GM12865 (cell line): ENCODE data around the gene EFCAB12.
A peak's percentile ranks its signal among the peaks of the same experiment; 100 is the strongest.
"Not testable (repeated sequence)": the region's sequence is repeated elsewhere in the genome, so short reads cannot be mapped to it uniquely, and the experiment has no call there.

Source experiments
- DNase-seq: peaks from one replicate; pipeline ENCODE4 v3.0.0; 2010; ENCODE audit warnings: low read depth
- H3K4me3 ChIP-seq: 2 replicates; pipeline ENCODE4 v1.5.1; 2011; ENCODE audit warnings: mild to moderate bottlenecking, low read depth, low read length, control low read depth
- TF ChIP-seq, protein P1 (sequence below): IDR thresholded peaks from 2 replicates; pipeline ENCODE4 v1.5.1; 2011; ENCODE audit warnings: low read length, control low read depth, low read depth, inconsistent platforms; ENCODE audit not compliant: insufficient read depth; ENCODE audit errors: missing control alignments

Gene EFCAB12

DNA sequence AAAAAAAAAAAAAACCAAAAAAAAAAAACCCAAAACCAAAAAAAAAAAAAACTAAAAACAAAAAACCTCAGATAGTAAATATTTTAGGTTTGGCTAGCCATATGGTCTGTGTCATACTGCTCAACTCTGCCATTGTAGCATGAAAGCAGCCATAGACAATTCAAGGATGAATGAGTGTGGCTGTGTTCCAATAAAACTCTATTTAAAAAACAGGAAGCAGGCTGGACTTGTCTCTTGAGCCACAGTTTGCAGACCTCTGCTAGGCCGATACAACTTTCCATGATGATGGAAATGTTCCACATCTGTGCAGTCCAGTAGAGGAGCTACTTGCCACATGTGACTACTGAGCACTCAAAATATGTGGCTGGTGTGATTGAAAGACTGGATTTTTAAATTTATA lies 11.1 kb downstream of the EFCAB12 start:
- no peak overlapping the region for H3K4me3 ChIP-seq
- TF ChIP-seq, protein P1, sequence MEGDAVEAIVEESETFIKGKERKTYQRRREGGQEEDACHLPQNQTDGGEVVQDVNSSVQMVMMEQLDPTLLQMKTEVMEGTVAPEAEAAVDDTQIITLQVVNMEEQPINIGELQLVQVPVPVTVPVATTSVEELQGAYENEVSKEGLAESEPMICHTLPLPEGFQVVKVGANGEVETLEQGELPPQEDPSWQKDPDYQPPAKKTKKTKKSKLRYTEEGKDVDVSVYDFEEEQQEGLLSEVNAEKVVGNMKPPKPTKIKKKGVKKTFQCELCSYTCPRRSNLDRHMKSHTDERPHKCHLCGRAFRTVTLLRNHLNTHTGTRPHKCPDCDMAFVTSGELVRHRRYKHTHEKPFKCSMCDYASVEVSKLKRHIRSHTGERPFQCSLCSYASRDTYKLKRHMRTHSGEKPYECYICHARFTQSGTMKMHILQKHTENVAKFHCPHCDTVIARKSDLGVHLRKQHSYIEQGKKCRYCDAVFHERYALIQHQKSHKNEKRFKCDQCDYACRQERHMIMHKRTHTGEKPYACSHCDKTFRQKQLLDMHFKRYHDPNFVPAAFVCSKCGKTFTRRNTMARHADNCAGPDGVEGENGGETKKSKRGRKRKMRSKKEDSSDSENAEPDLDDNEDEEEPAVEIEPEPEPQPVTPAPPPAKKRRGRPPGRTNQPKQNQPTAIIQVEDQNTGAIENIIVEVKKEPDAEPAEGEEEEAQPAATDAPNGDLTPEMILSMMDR, result no peak
- no peak for DNase-seq

DNA sequence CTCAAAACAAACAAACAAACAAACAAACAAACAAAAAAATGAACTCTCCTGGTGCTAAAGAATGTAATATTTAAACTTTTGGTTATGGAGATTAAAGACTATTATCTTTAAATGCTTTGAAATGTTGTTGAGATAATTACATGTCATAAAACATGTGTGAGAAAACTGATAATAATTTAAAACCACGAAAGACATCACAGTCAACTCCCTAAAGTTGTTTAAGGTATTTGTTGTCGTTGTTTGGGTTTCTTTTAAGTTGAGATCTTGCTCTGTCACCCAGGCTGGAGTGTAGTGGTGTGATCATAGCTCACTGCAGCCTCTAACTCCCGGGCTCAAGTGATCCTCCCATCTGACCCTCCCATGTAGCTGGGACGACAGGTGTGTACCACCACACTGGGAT lies 12.0 kb downstream of the EFCAB12 start:
- TF ChIP-seq, protein P1, result no peak
- DNase-seq, result no peak
- H3K4me3 ChIP-seq, result no peak overlapping the region

DNA sequence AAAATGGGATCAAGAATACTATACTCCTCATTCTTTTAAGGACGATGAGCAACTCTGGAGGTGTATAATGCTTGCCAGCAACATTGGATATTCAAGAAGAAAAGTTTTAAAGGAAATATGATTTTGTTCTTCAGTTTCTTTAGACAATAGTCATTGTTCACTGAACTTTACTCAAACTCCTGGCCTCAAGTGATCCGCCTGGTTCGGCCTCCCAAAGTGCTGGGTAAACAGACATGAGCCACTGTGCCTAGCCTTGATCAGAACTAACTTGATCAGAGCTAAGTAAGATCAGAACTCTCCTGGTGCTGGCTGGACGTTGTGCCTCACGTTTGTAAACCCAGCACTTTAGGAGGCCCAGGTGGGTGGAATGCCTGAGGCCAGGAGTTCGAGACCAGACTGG lies 12.6 kb downstream of the EFCAB12 start:
- DNase-seq, result no peak
- TF ChIP-seq, protein P1, result no peak
- no peak overlapping the region for H3K4me3 ChIP-seq

DNA sequence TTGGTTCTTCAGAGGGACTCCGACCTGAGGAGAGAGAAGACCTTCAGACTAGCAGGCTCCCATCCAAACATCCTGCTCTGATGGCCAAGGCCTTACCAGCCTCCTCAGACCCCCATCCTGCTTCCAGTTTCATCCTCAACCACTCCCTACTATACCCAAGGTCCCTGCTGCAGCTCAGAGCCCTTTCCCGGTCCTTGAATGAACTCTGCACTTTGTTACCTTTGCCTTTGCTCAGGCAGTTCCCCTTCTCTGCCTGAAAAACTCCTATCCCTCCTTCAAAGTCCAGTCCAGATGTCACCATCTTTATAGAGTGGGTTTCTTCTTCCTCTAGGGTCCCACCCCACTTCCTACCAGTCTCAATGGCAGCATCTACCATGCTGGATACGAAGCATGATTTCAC lies 13.1 kb downstream of the EFCAB12 start:
- no peak for DNase-seq
- H3K4me3 ChIP-seq, result no peak overlapping the region
- TF ChIP-seq, protein P1, result no peak

DNA sequence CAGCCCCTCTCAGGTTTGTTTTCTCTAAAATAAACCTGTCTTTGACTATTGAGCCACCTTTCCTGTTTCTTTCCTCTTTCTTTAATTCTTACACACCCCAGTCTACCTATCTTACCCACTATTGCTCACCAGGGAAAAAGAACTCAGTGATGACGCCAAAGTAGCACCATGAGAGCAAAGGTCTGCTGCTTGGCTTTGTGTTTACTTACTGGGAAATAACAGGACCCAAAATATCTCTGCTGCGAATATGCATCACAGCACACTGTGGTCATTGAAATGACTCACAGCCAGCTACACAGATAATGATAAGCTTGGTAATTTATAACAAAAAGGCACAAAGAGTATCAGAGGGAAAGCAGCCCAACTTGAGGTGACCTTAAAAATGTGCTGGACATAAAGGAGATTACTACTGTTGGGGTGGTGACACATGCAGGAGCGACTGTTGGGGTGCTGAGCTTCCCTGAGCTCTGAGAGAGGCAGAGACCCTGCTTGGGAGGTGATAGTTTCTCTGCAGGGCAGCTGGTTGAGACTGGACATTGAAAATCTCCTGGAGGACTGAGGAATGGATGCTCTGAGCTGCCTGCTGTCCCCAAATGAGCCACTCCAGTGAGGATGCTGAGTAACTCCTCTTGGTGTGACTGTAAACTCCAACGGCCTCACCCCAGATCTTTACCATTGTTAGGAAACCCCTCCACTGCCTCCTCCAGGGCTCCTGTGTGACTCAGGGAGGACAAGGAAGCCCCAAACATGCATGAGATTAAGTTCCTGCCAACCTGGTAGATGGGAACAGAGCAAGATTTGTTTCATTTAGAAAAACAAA lies 14.5 kb downstream of the EFCAB12 start:
- TF ChIP-seq, protein P1, result no peak
- peak; percentile 46 for DNase-seq
- no peak overlapping the region for H3K4me3 ChIP-seq

DNA sequence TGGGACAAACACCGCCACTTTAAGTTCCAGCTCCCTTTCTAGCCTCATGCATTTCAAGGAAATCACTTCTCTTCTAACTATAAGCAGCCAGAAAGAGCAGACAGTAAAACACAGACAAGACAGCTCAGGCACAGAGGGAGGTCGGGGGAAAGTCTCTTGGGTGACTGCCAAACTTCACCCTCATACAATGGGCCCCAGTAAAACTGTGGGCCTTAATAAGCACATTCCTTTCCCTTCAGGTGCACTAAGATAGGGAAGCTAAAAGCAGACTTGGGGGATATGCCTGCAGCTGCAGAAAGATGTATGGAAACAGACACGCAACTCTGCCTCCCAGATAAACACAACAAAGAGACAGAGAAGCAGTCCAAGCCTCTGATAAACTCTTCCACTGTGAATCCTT lies 15.2 kb downstream of the EFCAB12 start:
- DNase-seq, H3K4me3 ChIP-seq: not testable (repeated sequence)

DNA sequence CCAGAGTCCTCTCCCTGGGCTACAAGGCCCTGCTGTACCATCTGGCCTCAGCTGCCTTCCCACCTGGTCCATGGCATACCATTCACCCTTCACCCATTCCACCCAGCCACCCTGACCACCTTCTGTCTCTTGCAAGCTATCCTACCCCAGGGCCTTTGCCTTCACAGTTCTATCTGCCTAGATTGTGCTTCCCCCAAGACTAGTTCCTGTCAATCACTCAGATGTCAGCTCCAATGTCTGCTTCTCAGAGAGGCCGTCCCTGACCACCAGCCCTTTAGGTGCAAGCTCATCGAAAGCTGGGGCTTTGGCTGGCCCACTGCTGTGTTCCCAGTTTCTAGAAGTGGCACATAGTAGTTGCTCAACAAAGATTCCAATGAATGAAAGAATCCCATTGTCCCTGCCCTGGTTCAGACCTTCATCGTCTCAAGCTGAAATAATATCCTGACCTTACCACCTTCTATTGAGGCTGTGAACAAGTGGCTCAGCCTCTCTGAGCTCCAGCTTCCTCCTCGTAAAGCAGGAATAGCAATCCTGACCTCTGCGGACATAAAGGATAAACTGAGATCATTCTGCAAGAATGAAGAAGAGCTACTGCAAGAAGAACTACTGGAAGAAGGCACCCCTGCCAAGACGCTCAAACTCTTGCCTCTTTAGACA lies 15.8 kb downstream of the EFCAB12 start:
- TF ChIP-seq, protein P1, result no peak
- H3K4me3 ChIP-seq, result no peak overlapping the region
- no peak for DNase-seq
